ENCODE measurements around the gene CCNL2. TPM values are rescaled to one million over a fixed set of nuclear protein-coding genes. Genes with fewer than 3 reads are reported as not detected.
"Not testable (repeated sequence)": the region's sequence is repeated elsewhere in the genome, so short reads cannot be mapped to it uniquely, and the experiment has no call there.

CCNL2 gene
- total RNA-seq, 1 donor from 2014 or later: 49.4 TPM

GRCh38 chr1:1387098-1388077 lies 11.7 kb downstream of the CCNL2 start:
- DNase-seq (ENCODE audit: missing footprints): peak; percentile 47
- ATAC-seq: no peak
- intact Hi-C loops (cut with DNase I): no loop called here

- DNase-seq (ENCODE audit: missing footprints) (no peak), ATAC-seq (no peak)
- intact Hi-C loops (cut with DNase I): no loop called here
Observed at GRCh38 chr1:1385931-1386330, 13.2 kb downstream of the CCNL2 start.

- intact Hi-C loops (cut with DNase I); ATAC-seq; DNase-seq (ENCODE audit: missing footprints): not testable (repeated sequence)
Observed at GRCh38 chr1:1385339-1385738, 13.8 kb downstream of the CCNL2 start.

- ATAC-seq (no peak), DNase-seq (ENCODE audit: missing footprints) (peak; percentile 14)
- intact Hi-C loops (cut with DNase I): no loop called here
Observed at GRCh38 chr1:1381294-1381693, 17.8 kb downstream of the CCNL2 start.

DNA sequence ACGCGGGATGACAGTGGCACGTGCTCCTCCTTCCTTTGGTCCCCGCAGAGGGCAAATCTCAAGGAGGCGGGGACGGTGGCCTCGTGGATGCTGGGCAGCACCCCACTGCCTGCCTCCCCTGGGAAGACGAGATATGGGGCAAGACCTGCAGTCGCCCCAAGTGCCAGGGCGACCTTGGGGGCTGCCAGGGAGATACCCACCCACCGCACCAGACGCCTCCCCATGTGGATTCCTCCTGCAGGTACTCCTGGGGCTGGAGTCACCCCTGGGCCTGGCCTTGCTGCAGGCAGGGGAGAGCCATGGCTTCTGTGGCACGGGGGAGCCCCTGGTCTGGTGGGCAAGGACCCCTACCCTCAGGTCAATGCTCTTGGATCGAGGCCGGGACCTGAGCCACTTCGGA lies 18.3 kb downstream of the CCNL2 start:
- ATAC-seq: no peak
- intact Hi-C loops (cut with DNase I): no loop called here
- DNase-seq (ENCODE audit: missing footprints): peak; percentile 39

DNA sequence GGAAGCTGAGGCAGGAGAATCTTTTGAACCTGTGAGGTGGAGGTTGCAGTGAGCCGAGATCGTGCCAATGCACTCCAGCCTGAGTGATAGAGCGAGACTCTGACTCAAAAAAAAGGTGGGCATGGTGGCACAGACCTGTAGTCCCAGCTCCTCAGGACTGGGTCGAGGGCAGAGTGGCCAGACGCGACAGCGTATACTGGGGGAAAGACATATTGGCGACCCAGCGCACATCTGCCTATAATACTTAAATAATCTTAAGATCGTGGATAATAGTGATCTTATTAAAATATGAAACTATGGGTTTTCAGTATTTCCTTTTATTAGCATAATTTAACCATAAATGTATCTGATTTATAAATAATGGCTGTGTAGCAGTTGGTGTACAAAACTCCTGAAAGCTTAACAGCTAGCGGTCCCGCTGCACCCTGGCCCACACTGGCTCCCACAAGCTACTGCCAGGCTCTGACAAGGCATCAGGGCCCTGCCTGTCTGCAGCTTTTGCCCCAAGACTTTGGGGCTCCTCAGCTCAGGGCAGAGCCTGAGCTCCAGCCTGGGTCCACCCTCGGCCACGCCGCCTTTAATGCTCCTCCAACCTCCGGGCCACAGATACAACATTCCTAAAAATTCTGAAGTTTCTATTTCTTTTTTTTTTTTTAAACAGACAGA lies 21.5 kb downstream of the CCNL2 start:
- intact Hi-C loops (cut with DNase I): no loop called here
- ATAC-seq (no peak), DNase-seq (ENCODE audit: missing footprints) (peak; percentile 37)

GRCh38 chr1:1376551-1377226 lies 22.4 kb downstream of the CCNL2 start:
- DNase-seq (ENCODE audit: missing footprints) (peak; percentile 65), ATAC-seq (no peak)
- intact Hi-C loops (cut with DNase I): no loop called here

- intact Hi-C loops (cut with DNase I): no loop called here
- peak; percentile 97 for ATAC-seq
Observed at GRCh38 chr1:1374929-1375662, 24.0 kb downstream of the CCNL2 start, which contains the start of gene AURKAIP1. Gene AURKAIP1 (minus strand): TSS chr1:1375207. CDS start chr1:1374756, 451 bp downstream.

DNA sequence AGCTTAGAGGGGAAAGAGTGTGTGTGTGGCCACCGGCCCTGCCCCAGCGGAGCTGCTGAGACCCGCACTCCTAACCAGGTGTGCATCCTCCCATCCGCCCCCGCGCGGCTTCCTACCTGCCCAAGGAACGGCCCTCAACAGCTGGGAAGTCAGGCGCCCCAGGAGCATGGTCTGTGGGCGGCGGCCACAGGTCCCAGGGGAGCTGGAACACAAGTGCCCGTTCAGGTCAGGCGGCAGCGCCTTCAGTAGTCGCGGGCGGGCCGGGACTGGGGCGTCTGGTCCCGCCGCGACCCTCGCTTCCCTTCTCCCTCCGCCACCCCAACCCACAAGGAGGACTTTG lies 24.6 kb downstream of the CCNL2 start:
- intact Hi-C loops (cut with DNase I): no loop called here
- DNase-seq (ENCODE audit: missing footprints) (peak; percentile 60), ATAC-seq (no peak)

More at GRCh38 chr1:1374929-1375662, 24.0 kb downstream of the CCNL2 start, which contains the start of gene AURKAIP1:
- peak; percentile 98 for DNase-seq (ENCODE audit: missing footprints)

DNA sequence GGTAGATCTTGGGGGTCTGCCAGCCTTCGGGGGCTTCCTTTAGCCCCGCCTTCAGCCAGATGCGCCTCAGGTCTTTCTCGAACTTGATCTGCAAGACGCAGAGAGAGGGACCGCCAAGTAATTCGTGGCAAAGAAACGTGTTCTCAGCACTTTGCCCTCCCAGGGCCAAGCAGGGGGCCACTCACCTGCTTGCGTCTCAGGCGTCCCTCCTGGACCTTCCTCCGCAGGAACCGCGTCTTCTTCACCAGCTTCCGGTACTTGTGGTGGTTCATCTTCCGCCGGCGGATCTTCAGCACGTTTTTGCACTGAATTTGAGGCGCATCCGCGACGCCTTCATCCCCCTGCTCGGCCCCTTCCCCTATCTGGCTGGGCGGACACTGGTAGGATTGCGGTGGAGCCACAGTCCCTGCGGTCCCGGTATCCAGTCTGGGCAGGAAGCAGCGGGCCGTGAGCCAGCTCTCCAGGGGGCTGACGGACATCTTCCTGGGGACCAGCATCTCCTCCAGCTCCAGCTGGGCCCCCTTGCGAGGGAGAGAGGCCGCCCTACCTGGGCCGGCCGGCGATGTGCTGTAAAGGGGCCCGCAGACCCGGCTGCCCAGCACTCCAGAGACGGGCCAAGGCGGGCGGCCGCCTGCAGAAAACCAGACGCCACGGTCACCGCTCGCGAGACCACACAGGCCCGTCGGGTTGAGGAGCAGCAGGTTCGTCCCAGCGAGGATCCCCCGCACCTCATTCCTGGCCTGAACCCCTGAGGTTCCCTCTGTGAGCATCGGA lies 25.1 kb downstream of the CCNL2 start:
- no peak for ATAC-seq
- intact Hi-C loops (cut with DNase I): loop anchor here (1.0 to 2.0 kb wide), 2 partner anchors 22 to 25 kb away; partner anchors contain the start of gene DVL1

DNA sequence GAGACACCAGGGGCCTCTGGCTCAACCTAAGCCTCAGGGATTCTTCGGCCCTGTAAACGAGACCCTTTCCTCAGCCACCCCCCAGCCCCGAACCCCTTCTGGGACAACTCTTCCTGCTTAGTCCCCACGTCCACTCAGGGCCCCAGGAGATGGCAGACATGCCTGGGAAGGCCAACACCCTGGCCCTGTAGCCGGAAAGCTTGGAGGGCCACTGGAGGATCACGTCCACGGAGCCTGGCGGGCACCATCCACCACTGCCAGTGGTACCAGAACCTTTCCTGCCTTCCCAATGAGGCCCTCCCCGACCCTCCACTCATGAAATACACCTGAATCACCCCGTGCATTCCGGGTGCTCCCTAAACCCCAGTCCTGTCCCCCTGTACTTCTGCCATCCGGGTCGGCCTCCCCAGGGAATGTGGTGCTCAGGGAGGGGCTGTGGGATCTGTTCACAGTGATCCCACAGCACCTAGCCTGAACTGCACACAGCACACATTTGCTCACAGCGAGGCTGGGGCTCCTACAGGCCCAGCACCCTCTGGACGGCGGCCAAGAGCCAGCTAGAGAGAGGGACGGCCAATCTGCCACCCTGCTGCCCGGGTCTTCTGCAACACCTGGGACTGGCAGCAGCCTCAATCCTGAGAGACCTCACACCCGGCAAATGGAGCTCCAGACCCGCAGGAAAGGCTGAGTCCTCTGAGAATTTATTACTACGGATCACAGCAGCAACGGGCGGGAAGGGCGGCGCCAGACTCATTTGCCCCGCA lies 25.9 kb downstream of the CCNL2 start:
- intact Hi-C loops (cut with DNase I): loop anchor here (1.0 to 2.0 kb wide), 2 partner anchors 21 to 24 kb away; partner anchors contain the start of gene DVL1
- ATAC-seq (no peak), DNase-seq (ENCODE audit: missing footprints) (peak; percentile 50)

More for the DNA sequence above, 25.1 kb downstream of the CCNL2 start:
- DNase-seq (ENCODE audit: missing footprints): peak; percentile 63

DNA sequence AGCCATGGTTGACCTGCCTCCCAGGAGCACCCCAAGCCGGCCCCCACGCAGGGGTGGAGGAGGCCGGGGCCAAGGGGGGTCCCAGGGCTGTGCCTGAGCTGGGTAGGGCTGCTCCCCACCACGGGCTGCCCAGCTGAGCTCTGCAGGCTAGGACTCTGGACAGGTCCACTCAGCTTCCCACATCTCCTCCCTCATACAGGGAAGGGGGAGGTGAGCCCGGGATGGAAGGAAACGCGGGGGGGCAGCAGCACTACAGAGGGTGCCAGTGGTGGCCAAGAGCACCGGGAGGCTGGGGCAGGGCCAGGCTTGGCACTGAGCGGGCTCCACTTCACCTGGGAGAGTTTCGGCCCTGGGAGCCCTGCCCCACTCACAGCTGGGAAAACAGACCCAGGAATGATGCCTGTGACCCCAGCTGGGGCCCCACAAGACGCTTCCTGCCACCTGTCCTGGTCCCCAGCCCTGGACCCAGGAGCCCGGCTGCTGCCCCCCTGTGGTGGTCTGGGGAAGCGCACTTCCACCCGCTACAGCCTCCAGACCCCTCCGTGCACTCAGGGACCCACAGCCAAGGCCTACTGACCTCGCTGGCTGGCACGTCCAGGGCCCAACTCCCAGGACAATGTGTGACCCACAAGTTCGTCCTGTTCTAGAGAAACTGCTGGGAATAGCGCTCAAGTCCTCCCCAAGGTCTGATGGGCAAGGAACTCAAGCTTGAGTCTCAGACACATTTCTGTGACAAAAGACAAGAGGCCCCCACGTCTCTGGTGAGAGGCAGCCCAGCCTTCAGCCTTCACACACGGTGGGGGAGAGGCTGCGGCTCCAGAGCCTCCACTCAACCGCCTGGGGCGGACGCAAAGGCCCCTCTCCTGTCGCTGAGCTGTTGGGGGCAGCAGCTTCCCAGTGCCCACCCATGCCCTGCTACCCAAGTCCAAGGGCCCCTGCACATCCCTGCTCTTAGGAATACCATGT lies 27.1 kb downstream of the CCNL2 start:
- peak; percentile 82 for DNase-seq (ENCODE audit: missing footprints)
- intact Hi-C loops (cut with DNase I): loop anchor here (2.0 kb wide), 2 partner anchors 23 to 249 kb away; partner anchors contain the start of gene DVL1
- ATAC-seq: peak; percentile 29

DNA sequence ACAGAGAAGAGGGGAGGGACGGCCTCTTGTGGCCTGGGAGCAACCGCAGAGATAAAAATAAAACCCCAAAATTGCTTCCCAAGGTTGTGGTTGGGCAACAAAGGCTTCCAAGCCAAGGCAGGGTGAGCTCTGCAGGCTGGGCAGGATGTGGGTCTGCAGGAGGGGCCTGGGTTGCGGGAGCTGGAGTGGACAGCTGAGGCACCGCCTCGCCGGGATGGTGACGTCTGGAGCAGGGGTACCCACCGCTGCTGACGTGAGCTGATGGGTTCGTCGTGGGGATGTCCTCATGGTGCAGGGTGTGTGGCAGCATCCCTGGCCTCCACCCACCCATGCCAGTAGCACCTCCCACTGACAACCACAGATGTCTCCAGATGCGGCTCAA lies 27.8 kb downstream of the CCNL2 start:
- ATAC-seq (no peak), DNase-seq (ENCODE audit: missing footprints) (peak; percentile 48)
- intact Hi-C loops (cut with DNase I): loop anchor here (2.0 kb wide), 1 partner anchor 249 kb away; no protein-coding TSS in a partner anchor

DNA sequence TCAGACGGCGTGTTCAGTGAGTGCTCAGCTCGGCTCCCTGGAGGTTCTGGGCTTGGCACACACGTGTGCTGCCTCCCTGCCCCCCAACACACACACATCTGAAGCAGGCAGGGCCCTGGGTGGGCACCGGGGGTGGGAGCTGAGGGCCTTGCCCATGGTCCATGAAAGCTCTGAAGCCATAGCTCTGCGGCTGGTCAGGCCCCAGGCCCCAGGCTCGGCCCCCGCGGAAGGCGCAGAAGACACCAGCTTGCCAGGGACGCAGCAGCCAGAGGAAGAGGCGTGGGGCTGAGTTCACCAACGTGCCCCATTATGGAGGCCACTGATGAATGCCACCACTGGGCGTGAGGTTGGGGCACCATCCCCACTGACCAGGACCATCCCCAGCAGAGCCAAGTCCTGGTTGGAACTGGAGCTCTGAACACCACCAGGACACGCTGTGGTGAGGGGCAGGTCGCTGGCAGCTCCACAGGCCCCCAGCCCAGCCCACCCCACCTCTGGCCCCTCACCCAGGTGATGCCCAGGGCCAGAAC lies 28.3 kb downstream of the CCNL2 start:
- intact Hi-C loops (cut with DNase I): loop anchor here (2.0 kb wide), 1 partner anchor 248 kb away; no protein-coding TSS in a partner anchor
- peak; percentile 33 for DNase-seq (ENCODE audit: missing footprints)
- no peak for ATAC-seq

- DNase-seq (ENCODE audit: missing footprints): peak; percentile 21
- intact Hi-C loops (cut with DNase I): loop anchor here (2.0 kb wide), 1 partner anchor 247 kb away; no protein-coding TSS in a partner anchor
- ATAC-seq: not testable (repeated sequence)
Observed at GRCh38 chr1:1370094-1370493, 29.0 kb downstream of the CCNL2 start.
